ENCODE results near the gene SREBF2.
"Not testable (repeated sequence)": the region's sequence is repeated elsewhere in the genome, so short reads cannot be mapped to it uniquely, and the experiment has no call there.

The SREBF2 gene

DNA sequence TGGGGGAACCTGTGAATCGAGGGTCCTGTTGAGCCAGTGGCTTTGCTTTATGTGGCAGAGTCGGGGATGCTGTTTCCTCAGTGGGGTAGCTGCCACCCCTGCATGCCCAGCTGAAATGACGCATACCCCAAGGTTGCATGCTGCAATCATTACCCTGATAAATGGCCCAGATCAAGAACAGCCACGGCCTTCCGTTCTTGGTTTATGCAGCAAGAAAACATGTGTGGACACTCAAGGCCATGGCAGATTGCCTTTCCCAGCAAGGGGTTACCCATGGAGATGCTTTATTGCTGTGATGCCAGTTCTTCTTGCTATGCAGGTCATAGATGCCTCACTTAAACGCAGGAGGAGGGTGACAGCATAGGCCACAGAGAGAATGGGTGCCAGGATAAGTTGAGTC, 14.3 kb upstream of the SREBF2 start:
- no peak for DNase-seq
- in situ Hi-C loops (cut with HindIII; ENCODE audit: low pct_ligation_motif_present, low pct_unique_long_range_greater_than_20kb, low sequenced_read_pairs): no loop called here

GRCh38 chr22:41819257-41819656, 13.6 kb upstream of the SREBF2 start:
- DNase-seq: no peak
- in situ Hi-C loops (cut with HindIII; ENCODE audit: low pct_ligation_motif_present, low pct_unique_long_range_greater_than_20kb, low sequenced_read_pairs): no loop called here

GRCh38 chr22:41820447-41820846, 12.5 kb upstream of the SREBF2 start:
- in situ Hi-C loops (cut with HindIII; ENCODE audit: low pct_ligation_motif_present, low pct_unique_long_range_greater_than_20kb, low sequenced_read_pairs): no loop called here
- no peak for DNase-seq

DNA sequence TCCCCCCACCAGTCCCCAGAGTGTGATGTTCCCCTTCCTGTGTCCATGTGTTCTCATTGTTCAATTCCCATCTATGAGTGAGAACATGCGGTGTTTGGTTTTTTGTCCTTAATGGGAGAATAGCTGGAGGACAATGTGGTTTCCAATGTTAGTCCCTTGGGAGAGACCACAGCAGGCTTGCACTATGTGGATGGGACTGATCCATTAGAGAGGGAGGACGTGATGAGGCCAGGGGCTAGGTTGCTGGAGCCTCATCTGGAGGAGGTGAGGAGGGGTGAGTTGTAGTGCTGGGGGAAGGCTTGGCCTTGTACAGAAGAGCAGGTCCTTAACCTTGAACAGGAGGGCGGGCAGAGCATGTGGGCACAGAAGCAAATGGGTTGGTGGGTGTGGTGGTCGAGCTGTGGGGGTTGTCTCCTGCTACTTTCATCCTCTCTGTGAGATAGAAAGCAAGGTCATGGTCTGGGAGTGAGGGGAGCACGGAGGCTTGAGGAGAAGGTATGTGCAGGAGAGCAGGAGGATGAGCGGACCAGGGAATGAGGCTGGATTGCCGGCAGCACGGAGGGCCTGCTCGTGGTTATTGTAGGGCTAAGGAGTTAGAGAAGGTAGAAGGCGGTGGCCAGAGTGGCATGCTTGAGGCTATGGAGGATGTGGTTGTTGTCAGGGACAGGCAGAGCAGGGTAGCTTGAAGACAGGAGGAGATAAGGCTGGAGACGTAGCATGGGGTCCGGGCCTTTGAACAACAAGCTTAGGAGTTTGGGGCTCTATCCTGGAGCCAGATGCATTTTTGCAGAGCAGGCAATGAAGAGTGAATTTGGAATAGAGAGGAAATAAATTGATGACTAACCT, 11.2 kb upstream of the SREBF2 start:
- in situ Hi-C loops (cut with HindIII; ENCODE audit: low pct_ligation_motif_present, low pct_unique_long_range_greater_than_20kb, low sequenced_read_pairs): no loop called here

GRCh38 chr22:41822317-41823057, 10.4 kb upstream of the SREBF2 start:
- in situ Hi-C loops (cut with HindIII; ENCODE audit: low pct_ligation_motif_present, low pct_unique_long_range_greater_than_20kb, low sequenced_read_pairs): no loop called here
- DNase-seq: peak; percentile 70

More for the DNA sequence above, 11.2 kb upstream of the SREBF2 start:
- no peak for DNase-seq

DNA sequence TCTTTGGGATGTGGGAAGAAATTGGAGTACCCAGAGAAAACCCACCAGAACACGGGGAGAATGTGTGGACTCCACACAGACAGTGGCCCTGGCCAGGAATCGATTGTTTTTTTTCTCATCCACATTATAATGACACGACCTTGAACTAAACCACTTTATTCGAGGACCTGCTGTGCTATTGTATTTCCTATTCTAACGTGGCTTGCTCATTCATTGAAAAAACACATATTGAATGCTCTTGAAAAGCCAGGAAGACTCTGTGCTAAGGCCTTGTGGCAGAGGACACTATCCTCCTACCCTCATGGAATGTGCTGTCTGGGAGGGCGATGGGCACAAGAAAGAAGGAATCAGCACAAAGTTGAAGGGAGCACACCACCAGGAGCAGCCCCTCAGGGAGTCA, 9.1 kb upstream of the SREBF2 start:
- no peak for DNase-seq
- in situ Hi-C loops (cut with HindIII; ENCODE audit: low pct_ligation_motif_present, low pct_unique_long_range_greater_than_20kb, low sequenced_read_pairs): no loop called here

DNA sequence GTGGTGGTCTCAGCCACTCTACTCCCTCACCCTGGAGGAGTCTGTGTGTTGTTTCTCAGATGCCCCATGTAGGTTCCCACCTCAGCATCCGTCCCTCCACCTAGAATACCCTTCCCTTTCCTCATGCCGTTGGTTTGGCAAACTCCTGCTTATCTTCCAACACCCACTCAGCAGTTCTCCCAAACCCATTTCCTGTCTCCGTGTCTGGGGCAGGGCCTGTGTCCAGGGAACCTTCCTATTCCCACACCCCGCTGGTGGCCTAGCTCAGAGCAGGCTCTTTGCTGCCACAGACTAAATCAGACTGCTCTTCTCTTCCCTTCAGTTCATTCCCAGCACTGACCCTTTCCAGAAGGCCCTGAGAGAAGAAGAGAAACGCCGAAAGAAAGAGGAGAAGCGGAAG, 7.5 kb upstream of the SREBF2 start:
- in situ Hi-C loops (cut with HindIII; ENCODE audit: low pct_ligation_motif_present, low pct_unique_long_range_greater_than_20kb, low sequenced_read_pairs): no loop called here
- DNase-seq: no peak

- in situ Hi-C loops (cut with HindIII; ENCODE audit: low pct_ligation_motif_present, low pct_unique_long_range_greater_than_20kb, low sequenced_read_pairs): no loop called here
- no peak for DNase-seq
These were observed 6.9 kb upstream of the SREBF2 start for GRCh38 chr22:41826021-41826420.

DNA sequence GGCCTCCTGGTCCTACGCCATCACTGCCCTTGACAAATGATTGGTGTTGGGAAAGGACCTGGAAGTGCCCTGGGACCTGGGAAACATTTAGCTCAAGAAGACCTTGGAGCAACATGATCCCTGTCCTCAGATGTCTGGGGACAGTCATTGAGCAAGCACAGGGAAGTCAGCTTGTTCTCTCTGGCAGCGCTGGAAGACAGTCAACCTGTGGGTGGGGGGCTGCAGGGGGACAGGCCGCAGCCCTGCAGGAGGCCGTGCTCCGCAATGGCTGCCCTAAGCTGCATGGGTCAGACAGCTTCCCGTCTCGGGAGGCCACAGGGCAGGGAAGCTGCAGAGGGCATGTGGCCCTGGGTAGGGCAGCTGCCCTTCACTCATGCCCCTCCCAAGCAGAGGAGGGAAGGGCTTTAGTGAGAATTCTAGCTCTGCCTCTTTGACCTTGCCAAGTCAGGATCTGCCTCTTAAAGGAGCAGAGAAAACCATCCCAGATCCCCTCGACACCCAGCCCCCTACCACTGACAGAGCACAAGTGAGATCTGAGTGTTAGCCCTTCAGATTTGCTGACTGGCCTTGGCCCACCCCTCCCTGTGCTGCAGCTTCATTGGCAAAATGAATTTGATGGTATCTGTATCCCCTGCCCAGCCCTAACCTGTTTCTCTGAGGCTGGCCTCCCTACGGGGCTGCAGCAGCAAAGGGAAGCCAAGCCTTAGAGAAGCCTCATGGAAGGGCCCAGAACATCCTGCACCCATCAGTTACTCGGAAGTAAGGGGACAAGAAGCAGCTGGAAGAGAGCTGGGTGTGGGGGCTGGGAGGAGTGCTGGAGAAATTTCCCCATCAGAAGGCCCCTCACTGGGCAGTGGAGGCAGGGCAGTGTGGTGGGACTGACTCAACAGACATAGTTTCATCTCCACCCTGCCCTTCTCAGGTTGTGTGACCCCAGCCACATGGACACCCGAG, 6.2 kb upstream of the SREBF2 start:
- DNase-seq: no peak
- in situ Hi-C loops (cut with HindIII; ENCODE audit: low pct_ligation_motif_present, low pct_unique_long_range_greater_than_20kb, low sequenced_read_pairs): no loop called here

DNA sequence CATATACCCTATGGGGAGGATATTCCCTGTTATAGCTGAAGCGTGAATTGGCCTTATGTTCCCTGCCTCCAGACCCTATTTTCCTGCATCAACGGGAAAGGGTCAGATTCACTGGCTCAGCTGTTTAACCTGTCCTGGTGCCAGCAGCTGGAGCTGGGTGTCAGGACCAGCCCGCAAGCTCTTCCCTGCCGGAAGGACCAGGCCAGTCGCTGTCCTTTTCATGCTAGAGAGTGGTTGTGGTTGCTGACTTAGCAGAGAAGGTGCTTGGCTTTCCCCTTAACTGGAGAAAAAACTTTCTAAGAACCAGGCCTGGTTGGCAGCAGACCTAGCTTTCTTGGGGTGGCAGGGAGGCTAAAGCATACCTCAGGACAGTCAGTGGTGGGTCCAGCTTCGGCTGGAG, 5.2 kb upstream of the SREBF2 start:
- no peak for DNase-seq
- in situ Hi-C loops (cut with HindIII; ENCODE audit: low pct_ligation_motif_present, low pct_unique_long_range_greater_than_20kb, low sequenced_read_pairs): no loop called here

DNA sequence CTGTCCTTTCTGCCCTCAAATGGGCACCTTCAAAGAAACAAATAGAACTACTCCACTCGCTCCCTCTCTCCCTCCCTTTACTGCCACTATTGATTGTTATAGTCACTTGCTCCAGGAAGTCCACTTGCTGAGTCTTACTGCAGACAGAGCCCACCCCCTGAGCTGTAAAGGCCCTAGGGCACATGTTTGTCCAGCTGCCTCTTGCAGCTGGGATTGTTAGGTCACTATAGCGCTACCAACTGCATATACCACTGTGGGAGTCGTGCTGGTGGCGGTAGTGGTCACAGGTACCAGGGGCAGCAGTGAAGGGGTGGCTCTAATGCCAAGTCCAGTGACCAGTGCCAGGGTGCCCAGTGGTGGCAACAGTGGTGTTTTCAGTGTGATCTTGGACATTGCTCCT, 4.4 kb upstream of the SREBF2 start:
- in situ Hi-C loops (cut with HindIII; ENCODE audit: low pct_ligation_motif_present, low pct_unique_long_range_greater_than_20kb, low sequenced_read_pairs): no loop called here
- no peak for DNase-seq

DNA sequence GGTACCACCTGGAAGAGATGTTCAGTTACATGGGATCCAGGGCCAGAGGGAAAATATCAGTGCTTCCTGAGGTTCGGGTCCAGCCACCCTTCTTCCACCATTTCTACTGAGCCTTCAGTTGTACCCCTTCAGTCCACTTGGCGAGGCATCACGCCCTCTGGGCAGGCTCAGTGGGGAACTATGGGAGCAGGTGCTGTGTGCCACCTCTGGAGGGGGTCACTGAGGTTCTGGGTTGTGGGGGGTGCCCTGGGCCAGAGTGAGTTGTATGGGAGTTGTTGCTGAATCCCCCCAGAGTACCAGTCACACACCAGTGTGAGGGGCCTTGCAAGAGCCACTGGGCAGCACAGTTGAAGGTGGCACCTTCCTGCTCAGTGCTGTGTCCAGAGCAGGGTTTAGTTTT, 2.7 kb upstream of the SREBF2 start:
- peak; percentile 22 for DNase-seq
- in situ Hi-C loops (cut with HindIII; ENCODE audit: low pct_ligation_motif_present, low pct_unique_long_range_greater_than_20kb, low sequenced_read_pairs): no loop called here

- in situ Hi-C loops (cut with HindIII; ENCODE audit: low pct_ligation_motif_present, low pct_unique_long_range_greater_than_20kb, low sequenced_read_pairs): no loop called here
- DNase-seq: no peak
These were observed 1.5 kb upstream of the SREBF2 start for GRCh38 chr22:41831383-41831782.

DNA sequence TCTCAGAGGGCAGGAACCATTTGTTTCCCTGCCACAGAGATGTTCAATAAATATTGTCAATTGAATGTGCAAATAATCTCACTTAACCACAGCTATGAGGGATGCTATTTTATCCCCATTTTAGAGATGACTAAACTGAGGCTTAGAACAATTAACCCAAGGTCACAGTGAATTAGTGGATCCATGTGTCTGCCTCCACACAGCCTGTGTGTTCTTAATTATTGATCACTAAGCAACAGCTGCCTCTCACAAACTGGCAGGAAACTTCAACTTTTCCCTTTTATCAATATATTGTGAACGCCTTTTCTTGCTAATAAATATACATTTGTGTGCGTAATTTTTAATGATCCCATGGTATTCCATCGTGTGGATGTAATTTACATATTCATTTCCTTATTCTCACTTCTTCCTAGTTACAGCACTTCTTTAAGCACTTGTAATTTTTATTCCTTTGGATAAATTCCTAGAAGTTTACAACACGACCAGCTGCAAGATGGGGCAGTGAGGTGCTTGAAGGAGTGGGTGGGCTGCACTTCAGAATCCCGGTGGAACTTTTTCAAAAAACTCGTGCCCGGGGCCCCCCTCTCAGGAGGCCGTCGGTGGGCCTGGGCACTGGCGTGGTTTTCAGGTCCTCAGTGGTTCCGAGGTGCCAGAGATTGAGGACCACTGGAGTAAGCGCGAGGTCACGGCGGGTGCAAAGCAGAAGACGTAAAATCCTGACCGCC, 915 bp upstream of the SREBF2 start:
- DNase-seq: peak; percentile 23

GRCh38 chr22:41833369-41834004, 582 bp downstream of the SREBF2 start:
- in situ Hi-C loops (cut with HindIII; ENCODE audit: low pct_ligation_motif_present, low pct_unique_long_range_greater_than_20kb, low sequenced_read_pairs): no loop called here
- peak; percentile 28 for DNase-seq

More for the DNA sequence above, 915 bp upstream of the SREBF2 start:
- in situ Hi-C loops (cut with HindIII; ENCODE audit: low pct_ligation_motif_present, low pct_unique_long_range_greater_than_20kb, low sequenced_read_pairs): no loop called here

DNA sequence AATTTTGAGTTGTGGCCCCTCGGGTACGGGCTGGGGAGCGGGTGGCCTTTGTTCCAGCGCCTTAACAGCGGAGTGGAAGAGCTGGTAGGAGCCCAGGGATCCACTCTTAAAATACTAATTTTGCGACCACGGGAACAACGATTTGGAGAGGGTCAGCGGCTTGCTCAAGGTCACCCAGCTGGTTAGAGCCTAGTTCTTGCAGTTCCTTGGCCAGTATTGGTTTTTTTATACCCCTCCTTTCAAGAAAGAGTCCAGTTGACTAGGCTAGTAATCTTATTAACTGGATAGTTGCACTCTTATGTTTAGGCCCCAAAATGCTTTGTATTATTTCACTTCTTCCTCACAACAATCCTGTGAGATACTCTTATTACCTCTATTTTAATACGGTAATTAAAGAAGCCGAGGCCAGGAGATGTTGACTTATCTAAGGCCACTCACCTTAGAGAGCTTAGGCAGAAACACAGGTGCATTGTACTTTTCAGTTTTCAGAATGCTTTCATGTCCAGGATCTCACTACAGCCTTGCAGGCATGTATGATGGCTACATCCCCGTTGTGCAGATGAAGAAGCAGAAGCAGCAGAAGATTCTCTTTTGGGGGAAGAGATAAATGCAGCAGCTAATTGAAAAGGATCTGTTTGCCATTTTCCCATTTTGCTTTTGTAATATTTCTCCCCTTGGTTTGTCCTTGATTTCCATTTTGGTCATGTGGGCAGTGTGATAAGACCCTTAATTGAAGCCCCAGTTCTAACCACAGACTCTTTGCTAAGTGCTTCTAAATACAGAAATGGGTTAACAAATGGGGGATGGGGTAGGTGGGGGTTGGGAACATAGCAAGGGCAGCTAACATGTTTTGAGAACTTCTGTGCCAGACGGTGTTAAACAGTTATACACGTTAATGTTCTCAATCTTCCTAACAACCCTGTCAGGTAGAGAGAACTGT, 1.4 kb downstream of the SREBF2 start:
- in situ Hi-C loops (cut with HindIII; ENCODE audit: low pct_ligation_motif_present, low pct_unique_long_range_greater_than_20kb, low sequenced_read_pairs): no loop called here
- no peak for DNase-seq

GRCh38 chr22:41835462-41835861, 2.6 kb downstream of the SREBF2 start:
- DNase-seq; in situ Hi-C loops (cut with HindIII; ENCODE audit: low pct_ligation_motif_present, low pct_unique_long_range_greater_than_20kb, low sequenced_read_pairs): not testable (repeated sequence)
